Stimulated activated CD4-positive, alpha-beta T cell treated with anti-CD3 and anti-CD28 coated beads, Interleukin-15, amount 100 ng/mL, for 24 hours (primary cell): ENCODE measurements around the gene BTBD16.
A peak's percentile ranks its signal among the peaks of the same experiment; 100 is the strongest.

ENCODE experiments used
- DNase-seq: peaks from one replicate; pipeline ENCODE4 v3.0.0-alpha.2; 2020

Gene BTBD16

GRCh38 chr10:122296363-122297120 lies 25.4 kb downstream of the BTBD16 start:
- DNase-seq, result no peak

GRCh38 chr10:122297583-122297982 lies 26.5 kb downstream of the BTBD16 start:
- no peak for DNase-seq

GRCh38 chr10:122298206-122298597 lies 27.1 kb downstream of the BTBD16 start:
- no peak for DNase-seq

- peak; percentile 71 for DNase-seq
Measured at GRCh38 chr10:122298598-122299301, 27.7 kb downstream of the BTBD16 start.

- no peak for DNase-seq
Measured at GRCh38 chr10:122299423-122300075, 28.5 kb downstream of the BTBD16 start.

GRCh38 chr10:122301055-122301810 lies 30.1 kb downstream of the BTBD16 start:
- no peak for DNase-seq

- no peak for DNase-seq
Measured at GRCh38 chr10:122301811-122302115, 30.7 kb downstream of the BTBD16 start.

- DNase-seq, result no peak
Measured at GRCh38 chr10:122302315-122302714, 31.2 kb downstream of the BTBD16 start.

GRCh38 chr10:122303271-122304053 lies 32.4 kb downstream of the BTBD16 start:
- no peak for DNase-seq

- DNase-seq, result no peak
Measured at GRCh38 chr10:122304054-122304579, 33.0 kb downstream of the BTBD16 start.

GRCh38 chr10:122306282-122306681 lies 35.2 kb downstream of the BTBD16 start:
- DNase-seq, result no peak

- DNase-seq, result no peak
Measured at GRCh38 chr10:122306744-122307143, 35.6 kb downstream of the BTBD16 start.

GRCh38 chr10:122307669-122308416 lies 36.7 kb downstream of the BTBD16 start:
- DNase-seq, result no peak

- no peak for DNase-seq
Measured at GRCh38 chr10:122308417-122309141, 37.5 kb downstream of the BTBD16 start.

- DNase-seq, result no peak
Measured at GRCh38 chr10:122310311-122311050, 39.4 kb downstream of the BTBD16 start.

GRCh38 chr10:122311051-122311410 lies 39.9 kb downstream of the BTBD16 start:
- no peak for DNase-seq

GRCh38 chr10:122311716-122312115 lies 40.6 kb downstream of the BTBD16 start:
- no peak for DNase-seq

- DNase-seq, result no peak
Measured at GRCh38 chr10:122316224-122316884, 45.3 kb downstream of the BTBD16 start.

- DNase-seq, result no peak
Measured at GRCh38 chr10:122321960-122322359, 50.9 kb downstream of the BTBD16 start.

- no peak for DNase-seq
Measured at GRCh38 chr10:122323189-122323588, 52.1 kb downstream of the BTBD16 start.
